NCI-H187 treated with DMSO at 0.1 percent for 48 hours (cell line): ENCODE measurements around the gene JUN.
"Not testable (repeated sequence)": the region's sequence is repeated elsewhere in the genome, so short reads cannot be mapped to it uniquely, and the experiment has no call there.

ENCODE experiments used
- DNase-seq: peaks from one replicate; lab custom pipeline; 2025; lab: John Stamatoyannopoulos, UW

JUN gene

DNA sequence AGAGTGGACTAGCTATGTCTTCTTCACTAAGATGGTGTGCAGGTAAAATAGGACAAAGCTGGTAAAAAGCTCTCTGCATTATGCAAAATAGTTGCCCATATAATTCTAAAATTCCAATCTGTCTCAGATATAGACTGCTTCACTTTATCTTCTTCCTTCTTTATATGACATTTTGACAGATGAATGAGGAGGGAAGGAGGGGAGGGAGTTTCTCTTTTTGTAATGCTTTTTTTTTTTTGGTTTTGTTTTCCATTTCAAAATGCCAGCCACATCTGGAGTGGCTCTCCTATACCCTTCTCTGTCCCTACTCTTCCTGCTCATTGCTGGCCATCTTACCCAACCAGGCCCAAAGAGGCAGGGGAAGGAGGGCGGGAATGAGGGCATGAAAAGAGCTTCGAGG, 24.2 kb upstream of the JUN start:
- DNase-seq = no peak

DNA sequence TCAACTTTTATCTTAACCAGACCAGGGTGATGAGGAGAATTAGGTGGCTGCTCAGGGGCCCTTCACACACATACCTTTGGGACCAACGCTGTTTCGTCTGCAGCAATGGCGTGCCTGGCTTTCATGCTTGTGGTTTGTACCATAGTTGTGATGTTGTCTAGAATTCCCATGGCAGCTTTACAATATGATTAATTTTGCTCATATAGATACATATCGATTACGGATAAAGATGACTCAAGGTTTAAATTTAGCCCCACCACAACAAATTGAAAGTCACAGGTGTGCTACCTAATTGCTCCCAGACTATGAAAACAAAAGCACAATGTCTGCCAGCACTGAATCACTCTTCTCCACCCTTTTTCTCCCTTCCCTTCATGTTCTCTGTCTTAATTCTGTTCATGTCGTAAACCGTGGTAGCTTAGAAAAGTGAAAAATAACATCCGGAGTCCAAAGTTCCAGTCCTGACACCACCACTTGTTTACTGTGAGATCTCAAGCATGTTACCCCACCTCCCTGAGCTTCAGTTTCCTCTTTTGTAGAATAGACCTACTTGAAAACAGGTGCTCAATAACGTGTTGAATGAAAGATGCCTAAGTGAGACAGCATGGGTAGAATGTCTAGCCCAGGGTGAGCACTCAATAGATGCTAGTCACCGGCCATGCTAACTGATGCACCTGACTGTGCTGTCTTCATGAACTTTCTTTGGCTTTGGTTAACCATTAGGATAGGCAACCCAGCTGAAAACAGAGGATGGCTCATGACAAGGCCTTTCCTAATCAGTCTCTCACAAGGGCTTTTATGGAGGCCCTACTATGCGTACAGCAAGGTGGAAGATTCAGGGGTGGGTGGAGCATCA, 22.1 kb upstream of the JUN start:
- no peak for DNase-seq

GRCh38 chr1:58804853-58805565, 21.2 kb upstream of the JUN start:
- no peak for DNase-seq

- no peak for DNase-seq
Observed at GRCh38 chr1:58803858-58804257, 20.0 kb upstream of the JUN start.

DNA sequence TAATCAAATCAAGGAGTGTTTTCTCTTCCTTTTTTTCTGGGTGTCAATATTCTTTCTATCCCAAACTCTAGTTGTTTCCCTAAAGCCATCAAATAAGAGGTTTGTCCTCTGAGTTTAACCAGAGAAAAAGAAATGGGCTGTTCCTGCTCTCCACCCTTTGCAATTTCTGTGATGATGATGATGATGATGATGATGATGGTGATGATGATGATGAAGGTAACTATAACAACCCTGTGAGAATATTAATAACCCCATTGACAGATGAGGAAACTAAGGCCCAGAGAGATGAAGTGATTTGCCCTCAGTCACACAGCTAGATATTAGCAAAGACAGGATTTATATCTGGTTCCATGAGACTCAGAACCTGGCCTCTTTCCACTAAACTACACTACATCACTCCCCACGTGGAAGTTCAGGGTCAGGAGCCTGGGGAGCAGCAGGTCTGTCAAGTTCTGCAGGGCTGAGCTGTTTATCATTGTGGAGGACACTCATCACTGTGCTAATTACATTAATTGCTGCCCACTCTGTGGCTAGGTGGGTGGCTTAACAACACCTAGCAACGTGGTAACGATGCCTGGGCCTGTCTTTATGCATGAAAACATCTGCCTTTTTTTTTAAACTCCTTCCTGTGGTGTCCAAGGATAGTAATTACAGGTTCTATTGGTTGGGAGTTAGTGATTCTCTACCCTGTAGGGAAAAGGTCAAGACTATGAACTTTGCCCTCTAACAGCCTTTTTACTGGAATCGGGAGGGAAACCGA, 19.0 kb upstream of the JUN start:
- DNase-seq = no peak

- not testable (repeated sequence) for DNase-seq
Observed at GRCh38 chr1:58801286-58801685, 17.4 kb upstream of the JUN start.

- no peak for DNase-seq
Observed at GRCh38 chr1:58799650-58800049, 15.8 kb upstream of the JUN start.

GRCh38 chr1:58798910-58799442, 15.1 kb upstream of the JUN start:
- DNase-seq = no peak

- no peak for DNase-seq
Observed at GRCh38 chr1:58796416-58796815, 12.6 kb upstream of the JUN start.

DNA sequence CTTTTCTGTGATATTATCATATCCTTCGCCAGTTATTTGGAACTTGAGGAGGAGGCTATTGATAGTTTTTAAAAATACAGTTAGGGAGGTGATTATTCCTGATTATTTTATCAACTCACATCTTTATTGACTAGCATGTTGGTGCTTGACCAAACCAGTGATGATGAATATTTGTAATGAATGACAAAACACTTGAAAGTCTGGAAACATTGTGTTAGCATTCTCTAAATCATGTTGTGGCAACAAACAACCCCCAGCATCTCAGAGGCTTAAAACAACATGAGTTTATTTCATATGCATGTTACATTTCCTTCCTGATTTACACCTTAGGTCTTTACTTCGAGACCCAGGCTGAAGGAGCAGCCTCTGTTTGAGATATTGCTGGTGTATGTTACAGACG, 10.7 kb upstream of the JUN start:
- DNase-seq = no peak

GRCh38 chr1:58792846-58793245, 9.0 kb upstream of the JUN start:
- DNase-seq = no peak

DNA sequence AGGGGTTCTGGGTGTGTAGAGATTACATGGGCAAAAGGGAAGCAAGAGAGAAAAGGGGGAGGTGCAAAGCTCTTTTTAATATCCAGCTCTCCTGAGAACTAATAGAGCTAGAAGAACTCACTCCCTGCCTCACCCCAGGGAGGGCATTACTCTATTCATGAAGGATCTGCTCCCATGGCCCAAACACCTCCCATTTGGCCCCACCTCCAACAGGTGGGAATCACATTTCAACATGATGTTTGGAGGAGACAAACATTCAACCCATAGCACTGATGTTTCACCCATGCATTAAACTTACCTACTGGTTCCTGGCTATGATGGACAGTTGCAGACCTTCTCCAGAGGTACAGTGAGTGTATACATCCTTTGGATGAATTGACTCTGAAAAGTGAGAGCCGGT, 7.3 kb upstream of the JUN start:
- no peak for DNase-seq

DNA sequence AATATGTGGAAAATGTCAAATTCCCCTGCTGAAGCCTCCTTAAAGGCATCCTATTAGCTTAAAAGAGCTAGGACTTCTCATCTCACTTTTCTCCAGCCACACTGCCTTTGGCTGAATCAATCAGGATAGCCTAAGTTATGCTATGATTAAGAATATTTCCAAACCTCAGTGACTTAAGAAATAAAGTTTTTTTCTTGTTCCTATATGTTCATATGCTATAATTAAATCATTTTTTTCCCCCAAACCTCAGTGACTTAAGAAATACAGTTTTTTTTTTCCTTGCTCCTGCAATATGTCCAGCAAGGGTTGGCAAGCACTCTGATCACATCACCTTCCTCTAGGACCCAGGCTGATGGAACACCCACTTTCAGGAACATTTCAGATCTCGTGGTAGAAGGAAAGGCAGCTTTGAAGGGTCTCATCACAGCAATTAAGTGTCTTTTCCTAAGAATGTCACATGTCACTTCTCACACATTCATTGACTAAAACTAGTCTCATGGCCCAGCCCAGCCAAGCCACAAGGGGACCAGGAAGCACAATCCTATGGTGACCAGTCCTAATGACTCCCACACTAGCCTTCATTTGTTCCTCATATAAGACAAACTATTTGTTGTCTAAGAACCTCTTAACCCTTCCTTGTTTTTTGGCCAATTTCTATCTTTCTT, 6.3 kb upstream of the JUN start:
- DNase-seq = no peak

GRCh38 chr1:58789322-58789856, 5.5 kb upstream of the JUN start:
- no peak for DNase-seq

- DNase-seq = no peak
Observed at GRCh38 chr1:58788259-58788658, 4.4 kb upstream of the JUN start.

DNA sequence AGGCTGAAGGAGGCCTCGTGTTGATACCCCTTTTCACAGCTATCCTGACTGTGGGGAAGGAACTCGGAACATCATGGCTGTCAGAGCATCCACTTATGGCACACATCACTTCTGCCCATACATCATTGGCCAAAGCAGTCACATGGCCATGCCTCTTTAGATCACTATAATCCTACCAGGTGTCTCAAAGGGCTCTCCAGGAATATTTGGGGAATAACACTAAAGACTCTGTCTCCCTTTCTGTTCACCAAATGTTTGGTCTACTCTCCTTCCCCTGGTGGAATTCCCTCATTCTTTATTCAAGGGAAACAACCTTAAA, 3.0 kb upstream of the JUN start:
- no peak for DNase-seq

GRCh38 chr1:58786184-58786926, 2.5 kb upstream of the JUN start:
- DNase-seq = no peak

- no peak for DNase-seq
Observed at GRCh38 chr1:58785442-58786058, 1.7 kb upstream of the JUN start.

DNA sequence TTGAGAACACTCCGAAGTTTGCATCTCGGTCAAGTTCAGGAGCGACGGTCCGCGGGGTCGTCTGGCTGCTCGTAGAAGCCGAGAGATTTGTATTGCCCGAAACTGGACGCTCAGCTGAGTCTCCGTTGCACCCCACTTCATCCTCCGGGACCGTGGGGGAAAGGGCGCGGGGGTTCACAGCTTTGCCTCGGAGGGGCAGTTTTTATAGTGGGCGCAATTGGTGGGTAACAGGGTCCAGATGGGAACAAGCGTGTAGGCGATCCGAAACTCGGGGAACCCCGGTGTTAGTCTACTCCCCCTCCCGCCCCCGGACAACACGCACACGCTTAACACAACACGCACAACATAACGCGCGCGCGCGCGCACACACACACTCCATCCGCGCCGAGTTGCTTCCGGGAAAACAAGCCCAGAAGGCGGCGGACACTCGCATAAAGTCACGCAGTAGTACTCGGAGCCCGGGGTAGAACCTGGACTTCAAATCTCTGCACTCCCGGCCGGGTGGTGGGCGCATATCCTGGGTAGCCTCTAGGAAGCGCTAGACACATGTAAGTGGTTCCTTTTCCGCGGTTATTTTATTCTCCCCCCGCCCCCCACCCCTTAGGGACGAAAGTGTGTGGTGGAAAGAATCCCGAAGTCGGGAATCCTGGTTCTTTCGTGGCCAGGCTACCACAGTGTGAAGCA, 1.1 kb upstream of the JUN start:
- no peak for DNase-seq
